Stomach (tissue), 9 donors: ENCODE results near the gene AKAP13. TPM values are rescaled to one million over a fixed set of nuclear protein-coding genes. Genes with fewer than 3 reads are reported as not detected.

Source experiments
- DNase-seq, 2 donors: peaks; one replicate each; pipeline versions ENCODE4 v3.0.0 to v3.0.0-alpha.2; 2013 to 2019
- H3K27ac ChIP-seq, 5 donors: fragments of 200-600 bp in 4 of 5; sonication (generic) in 4 of 5; one replicate each; pipeline ENCODE4 v1.5.1; 2013 to 2019; ENCODE audit warnings: mild to moderate bottlenecking in 1 of 5, moderate library complexity in 1 of 5
- H3K27me3 ChIP-seq, 3 donors: fragments of 200-600 bp; sonication (generic); one replicate each; pipeline ENCODE4 v1.5.1; 2017 to 2019; ENCODE audit warnings: mixed run types in 1 of 3
- H3K36me3 ChIP-seq, 4 donors: fragments of 200-600 bp; sonication (generic); 1 replicate in 3 of 4; 2 replicates in 1 of 4; pipeline ENCODE4 v1.5.1; 2016 to 2019
- H3K4me1 ChIP-seq, 4 donors: fragments of 200-600 bp; sonication (generic); one replicate each; pipeline ENCODE4 v1.5.1; 2016 to 2019
- H3K4me3 ChIP-seq, 4 donors: fragments of 200-600 bp; sonication (generic) in 3 of 4; one replicate each; pipeline ENCODE4 v1.5.1; 2016 to 2019; ENCODE audit warnings: mild to moderate bottlenecking in 1 of 4
- H3K9me3 ChIP-seq, 4 donors: fragments of 200-600 bp; sonication (generic); one replicate each; pipeline ENCODE4 v1.5.1; 2016 to 2019
- CTCF ChIP-seq, 7 experiments: fragments of 450-650 bp in 4 of 7; fragments of 200-600 bp in 3 of 7; sonication (generic) in 3 of 7; IDR thresholded peaks; one replicate each; pipeline ENCODE4 v1.5.1; 2016 to 2019; ENCODE audit warnings: antibody characterized with exemption in 7 of 7, control low read depth in 2 of 7, mild to moderate bottlenecking in 1 of 7
- EP300 ChIP-seq: sonication (generic); formaldehyde crosslinking; IDR thresholded peaks from one replicate; pipeline ENCODE4 v1.6.1; 2017; ENCODE audit warnings: antibody characterized with exemption
- POLR2A ChIP-seq, 4 donors: fragments of 450-650 bp; IDR thresholded peaks; one replicate each; pipeline ENCODE4 v1.6.1; 2016; ENCODE audit warnings: antibody characterized with exemption in 4 of 4, control low read depth in 2 of 4, mild to moderate bottlenecking in 1 of 4, moderate library complexity in 1 of 4
- POLR2AphosphoS5 ChIP-seq, 3 donors: sonication (generic); formaldehyde crosslinking; IDR thresholded peaks; one replicate each; pipeline ENCODE4 v1.6.1; 2016; ENCODE audit warnings: antibody characterized with exemption in 3 of 3
- WGBS, 5 donors: extraction: QIAGEN DNeasy Blood & Tissue Kit in 3 of 5; methylation state at CpG; one replicate each; pipeline versions ENCODE4 v1.1.5 to v1.1.7; 2013 to 2018; 5-methylcytosine and 5-hydroxymethylcytosine counted together
- intact Hi-C: fragments of 100-400 bp; cut with DNase I; formaldehyde crosslinking; loops from one replicate; pipeline ENCODE4 v1.15.1; 2023; ENCODE audit warnings: low total_unique reads
- polyA plus RNA-seq, 3 donors: library from polyadenylated mRNA; stranded (reverse); fragments of 200-250 nt; gene quantifications; one replicate each; pipeline ENCODE4 v1.2.3, GENCODE V29; 2013
- total RNA-seq, 5 donors: library from RNA; depleted of rRNA; stranded (reverse); fragments of >200 nt; gene quantifications; one replicate each; pipeline versions ENCODE4 v1.1.0 to v1.2.3, GENCODE V29; 2014 to 2016
- donor health status: healthy with polysubstance abuse.
- donor health status: Bipolar disorder and iron deficiency.
- donor health status: healthy.

The AKAP13 gene
- total and polyA plus RNA-seq, 8 donors: 33.1 to 395 (median 138) TPM

- peaks cover 15 to 83% (median 49%) of the 10 kb centered on the region in 4 donors for H3K4me1 ChIP-seq
- WGBS, 5 donors: 76 to 91% (median 84%) methylated on average over 3 of the region's 3 CpGs
- no peaks in the 10 kb centered on the region for H3K9me3 ChIP-seq
- no peak overlapping the region for H3K4me3 ChIP-seq
- DNase-seq: no peak
- intact Hi-C loops: no loop called here
- H3K27me3 ChIP-seq: no peaks in the 10 kb centered on the region
- H3K36me3 ChIP-seq: no peaks in the 10 kb centered on the region
- no peak for TF ChIP-seq CTCF (IDR thresholded peaks at IDR 0.05)
- no peak for TF ChIP-seq POLR2AphosphoS5 (IDR thresholded peaks at IDR 0.05)
- TF ChIP-seq EP300: no peak
- TF ChIP-seq POLR2A (IDR thresholded peaks at IDR 0.05): no peak
- H3K27ac ChIP-seq: no peak overlapping the region
Measured at GRCh38 chr15:85397926-85398325, 17.5 kb downstream of the AKAP13 start.

DNA sequence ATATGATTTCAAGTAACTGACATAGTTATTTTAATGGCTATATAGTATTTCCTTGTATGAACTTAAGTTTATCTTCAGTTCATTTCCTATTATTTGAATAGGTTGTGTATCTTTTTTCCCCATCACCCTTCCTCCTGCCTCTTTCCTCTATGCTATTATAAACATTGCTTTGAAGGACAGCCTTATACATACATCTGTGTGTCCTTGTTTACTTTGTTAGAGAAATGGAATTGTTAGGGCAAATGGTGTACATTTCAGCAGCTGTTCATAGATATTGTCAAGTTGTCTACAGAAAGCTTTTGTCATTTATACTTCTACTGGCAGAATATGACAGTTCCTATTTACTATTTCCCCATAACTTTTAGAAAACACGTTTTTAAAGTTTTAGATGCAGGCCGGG is 18.4 kb downstream of the AKAP13 start:
- Histone ChIP-seq H3K4me3 (no peak overlapping the region), H3K4me1 (peaks cover 16 to 85% (median 47%) of the 10 kb centered on the region in 4 donors), H3K9me3 (no peaks in the 10 kb centered on the region), H3K36me3 (no peaks in the 10 kb centered on the region), H3K27ac (no peak overlapping the region), H3K27me3 (no peaks in the 10 kb centered on the region)
- TF ChIP-seq POLR2AphosphoS5 (IDR thresholded peaks at IDR 0.05) (no peak), POLR2A (IDR thresholded peaks at IDR 0.05) (no peak), CTCF (IDR thresholded peaks at IDR 0.05) (no peak), EP300 (no peak)
- 81 to 89% (median 87%) methylated on average over 2 of the region's 2 CpGs for whole genome bisulfite sequencing, 5 donors
- DNase-seq: no peak
- intact Hi-C loops: no loop called here

- Histone ChIP-seq H3K4me3 (no peak overlapping the region), H3K27ac (no peak overlapping the region), H3K4me1 (peaks cover 16 to 85% (median 48%) of the 10 kb centered on the region in 4 donors), H3K9me3 (no peaks in the 10 kb centered on the region), H3K27me3 (no peaks in the 10 kb centered on the region), H3K36me3 (no peaks in the 10 kb centered on the region)
- WGBS, 5 donors: 66 to 75% (median 67%) methylated on average over 5 of the region's 5 CpGs
- TF ChIP-seq POLR2AphosphoS5 (IDR thresholded peaks at IDR 0.05): no peak
- TF ChIP-seq EP300: no peak
- TF ChIP-seq POLR2A (IDR thresholded peaks at IDR 0.05): no peak
- no peak for TF ChIP-seq CTCF (IDR thresholded peaks at IDR 0.05)
- intact Hi-C loops: no loop called here
- DNase-seq: no peak
Measured at GRCh38 chr15:85399627-85400026, 19.2 kb downstream of the AKAP13 start.

DNA sequence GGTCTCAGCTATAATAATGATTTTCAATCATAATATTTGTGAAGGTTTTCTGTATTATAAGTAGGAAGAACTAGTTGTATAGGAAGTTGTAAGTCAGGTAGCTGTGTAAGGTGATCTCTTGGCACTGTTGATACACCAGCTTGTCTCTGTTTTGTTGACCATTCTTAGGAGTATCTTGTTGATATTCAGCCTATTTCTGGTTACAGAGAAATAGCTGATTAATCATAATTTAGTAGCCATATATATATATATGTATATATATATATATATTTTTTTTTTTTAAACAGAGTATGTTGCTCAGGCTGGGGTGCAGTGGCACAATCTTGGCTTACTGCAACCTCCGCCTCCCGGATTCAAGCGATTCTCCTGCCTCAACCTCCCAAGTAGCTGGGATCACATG is 20.2 kb downstream of the AKAP13 start:
- no peaks in the 10 kb centered on the region for H3K36me3 ChIP-seq
- TF ChIP-seq POLR2A (IDR thresholded peaks at IDR 0.05): no peak
- TF ChIP-seq POLR2AphosphoS5 (IDR thresholded peaks at IDR 0.05): no peak
- no peak for TF ChIP-seq CTCF (IDR thresholded peaks at IDR 0.05)
- TF ChIP-seq EP300: no peak
- no peaks in the 10 kb centered on the region for H3K9me3 ChIP-seq
- no peak overlapping the region for H3K27ac ChIP-seq
- intact Hi-C loops: no loop called here
- peaks cover 16 to 86% (median 47%) of the 10 kb centered on the region in 4 donors for H3K4me1 ChIP-seq
- no peak for DNase-seq
- no peak overlapping the region for H3K4me3 ChIP-seq
- no peaks in the 10 kb centered on the region for H3K27me3 ChIP-seq
- WGBS, 5 donors: 96 to 100% (median 98%) methylated on average over 3 of the region's 3 CpGs
